ENCODE measurements around the gene HECTD4. TPM values are rescaled to one million over a fixed set of nuclear protein-coding genes. Genes with fewer than 3 reads are reported as not detected.

The HECTD4 gene
- total RNA-seq, 1 experiment from 2014 or later = 30.0 TPM

DNA sequence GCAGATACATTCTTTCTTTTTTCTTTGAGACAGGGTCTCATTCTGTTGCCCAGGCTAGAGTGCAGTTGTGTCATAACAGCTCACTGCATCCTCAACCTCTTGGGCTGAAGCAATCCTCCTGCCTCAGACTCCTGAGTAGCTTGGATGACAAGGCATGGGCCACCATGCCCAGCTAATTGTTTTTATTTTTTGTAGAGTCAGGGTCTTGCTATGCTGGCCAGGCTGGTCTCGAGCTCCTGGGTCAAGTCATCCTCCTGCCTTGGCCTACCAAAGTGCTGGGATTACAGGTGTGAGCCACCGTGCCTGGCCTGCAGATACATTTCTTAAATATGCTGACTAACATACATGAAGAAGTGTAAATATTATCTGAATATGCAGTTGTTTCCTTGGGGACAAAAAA is 115.8 kb downstream of the HECTD4 start:
- WGBS (ENCODE audit: extremely low coverage, insufficient read length, low lambda C conversion rate) = no CpG with 5 or more reads among the region's 2 CpGs
- H3K4me3 Mint-ChIP-seq = no peak overlapping the region
- Histone ChIP-seq H3K79me1 (ENCODE audit: insufficient read depth, low read depth, low read length, poor library complexity, severe bottlenecking) (no peaks in the 10 kb centered on the region), H3K56ac (ENCODE audit: insufficient read length, low read depth, low read length) (no peak overlapping the region), H3K79me2 (ENCODE audit: insufficient read depth, low read length) (no peaks in the 10 kb centered on the region), H3K4ac (ENCODE audit: low read depth, low read length) (no peak overlapping the region), H3K23ac (ENCODE audit: insufficient read length, low read depth, low read length) (no peak overlapping the region), H3K27ac (ENCODE audit: insufficient read length, low read depth, low read length) (no peak overlapping the region), H2AFZ (ENCODE audit: low read length) (no peak overlapping the region), H4K91ac (ENCODE audit: insufficient read length, low read depth, low read length) (no peak overlapping the region), H4K5ac (ENCODE audit: insufficient read length, low read depth, low read length) (no peak overlapping the region), H3T11ph (ENCODE audit: low read length) (no peak overlapping the region), H3K4me2 (ENCODE audit: insufficient read depth, insufficient read length, low read length) (no peak overlapping the region), H2BK5ac (ENCODE audit: insufficient read length, low read length) (no peak overlapping the region), H4K20me1 (ENCODE audit: control insufficient read depth, insufficient read depth, insufficient read length) (no peaks in the 10 kb centered on the region), H2AK5ac (ENCODE audit: insufficient read length, low read length) (no peak overlapping the region), H4K8ac (replicated peaks; ENCODE audit: insufficient read length, low read depth, low read length) (no peak overlapping the region), H3K14ac (ENCODE audit: insufficient read depth, low read length) (no peak overlapping the region), H3K4me1 (ENCODE audit: insufficient read depth, low read length) (no peaks in the 10 kb centered on the region), H2BK120ac (ENCODE audit: low read depth, low read length, poor library complexity, severe bottlenecking) (no peak overlapping the region), H3K27me3 (ENCODE audit: insufficient read depth, low read length) (no peaks in the 10 kb centered on the region), H3K23me2 (ENCODE audit: insufficient read length, low read depth, low read length, poor library complexity, severe bottlenecking) (no peaks in the 10 kb centered on the region), H3K9me3 (ENCODE audit: control insufficient read depth, low read depth, low read length) (no peaks in the 10 kb centered on the region), H3K9ac (ENCODE audit: extremely low read depth, insufficient read length, low read length) (no peak overlapping the region), H2BK20ac (ENCODE audit: low read depth, low read length, poor library complexity, severe bottlenecking) (no peak overlapping the region), H2BK15ac (ENCODE audit: low read depth, low read length) (no peak overlapping the region), H2BK12ac (ENCODE audit: insufficient read length, low read depth, low read length) (no peak overlapping the region), H3K18ac (ENCODE audit: insufficient read length, low read depth, low read length) (no peak overlapping the region)
- no peak for DNase-seq
- H3K36me3 Mint-ChIP-seq (ENCODE audit: insufficient read depth in 1 of 3, low read depth in 3 of 3) = peaks cover 2 to 33% (median 16%) of the 10 kb centered on the region in 3 experiments; a peak in 6 of 7 replicates
- TF ChIP-seq, protein P1, sequence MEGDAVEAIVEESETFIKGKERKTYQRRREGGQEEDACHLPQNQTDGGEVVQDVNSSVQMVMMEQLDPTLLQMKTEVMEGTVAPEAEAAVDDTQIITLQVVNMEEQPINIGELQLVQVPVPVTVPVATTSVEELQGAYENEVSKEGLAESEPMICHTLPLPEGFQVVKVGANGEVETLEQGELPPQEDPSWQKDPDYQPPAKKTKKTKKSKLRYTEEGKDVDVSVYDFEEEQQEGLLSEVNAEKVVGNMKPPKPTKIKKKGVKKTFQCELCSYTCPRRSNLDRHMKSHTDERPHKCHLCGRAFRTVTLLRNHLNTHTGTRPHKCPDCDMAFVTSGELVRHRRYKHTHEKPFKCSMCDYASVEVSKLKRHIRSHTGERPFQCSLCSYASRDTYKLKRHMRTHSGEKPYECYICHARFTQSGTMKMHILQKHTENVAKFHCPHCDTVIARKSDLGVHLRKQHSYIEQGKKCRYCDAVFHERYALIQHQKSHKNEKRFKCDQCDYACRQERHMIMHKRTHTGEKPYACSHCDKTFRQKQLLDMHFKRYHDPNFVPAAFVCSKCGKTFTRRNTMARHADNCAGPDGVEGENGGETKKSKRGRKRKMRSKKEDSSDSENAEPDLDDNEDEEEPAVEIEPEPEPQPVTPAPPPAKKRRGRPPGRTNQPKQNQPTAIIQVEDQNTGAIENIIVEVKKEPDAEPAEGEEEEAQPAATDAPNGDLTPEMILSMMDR (conservative IDR thresholded peaks at IDR 0.05) = no peak
- H3K4me1 Mint-ChIP-seq = peaks cover 0 to 6% of the 10 kb centered on the region in 2 experiments; a peak in 1 of 4 replicates
- H3K27ac Mint-ChIP-seq = no peak overlapping the region
- no peaks in the 10 kb centered on the region for H3K27me3 Mint-ChIP-seq (ENCODE audit: low read depth)
- no peaks in the 10 kb centered on the region; a peak in 1 of 5 replicates for H3K9me3 Mint-ChIP-seq

Data from H9 (cell line).